Endothelial cell of umbilical vein (primary cell): Measurements from ENCODE around the gene MIF4GD. TPM values are rescaled to one million over a fixed set of nuclear protein-coding genes. Genes with fewer than 3 reads are reported as not detected.

Source experiments
- BruUV-seq: library from RNA; stranded (reverse); fragments of 400-500 nt; replicated peaks from 2 replicates; lab custom pipeline; 2021; lab: Mats Ljungman, UMichigan
- CTCF ChIA-PET: fragments of 300-600, 350-600 bp; sonication (Branson Sonifier 250); formaldehyde crosslinking; loops from one replicate; lab custom pipeline; 2021; ENCODE audit warnings: antibody characterized with exemption, inconsistent platforms; lab: Charles Lee
- POLR2A ChIA-PET: fragments of 300-600, 350-600 bp; sonication (Branson Sonifier 250); formaldehyde crosslinking; loops from one replicate; lab custom pipeline; 2021; ENCODE audit warnings: antibody characterized with exemption, inconsistent platforms; lab: Charles Lee
- DNase-seq: peaks from one replicate; pipeline ENCODE4 v3.0.0-alpha.2; 2011; ENCODE audit warnings: low read depth, low spot score
- FAIRE-seq: peaks from 2 replicates; lab custom pipeline; 2011; peaks lifted over from hg19 to GRCh38; lab: Jason Lieb, UNC
- H2AFZ ChIP-seq: 2 replicates; pipeline ENCODE4 v1.6.0; 2012; ENCODE audit warnings: low read depth, low read length, control low read depth, inconsistent platforms
- H3K27ac ChIP-seq: 2 replicates; pipeline ENCODE4 v1.5.1; 2011; ENCODE audit warnings: low read depth, mild to moderate bottlenecking, control low read depth, low read length, moderate library complexity; ENCODE audit not compliant: insufficient read depth
- H3K27me3 ChIP-seq, 2 experiments: 2 replicates each; pipeline versions ENCODE4 v1.6.0 to v1.6.1; 2011; ENCODE audit warnings: low read length in 2 of 2, mixed read lengths in 1 of 2; ENCODE audit not compliant: control insufficient read depth in 2 of 2, insufficient read depth in 2 of 2
- H3K36me3 ChIP-seq, 2 experiments: 2 replicates in 1 of 2; 3 replicates in 1 of 2; pipeline ENCODE4 v1.5.1; 2011; ENCODE audit warnings: low read length in 2 of 2, mild to moderate bottlenecking in 1 of 2, moderate library complexity in 1 of 2; ENCODE audit not compliant: control insufficient read depth in 2 of 2, insufficient read depth in 2 of 2; ENCODE audit errors: extremely low read depth in 1 of 2
- H3K4me1 ChIP-seq: 3 replicates; pipeline ENCODE4 v1.5.1; 2011; ENCODE audit warnings: mild to moderate bottlenecking, low read length; ENCODE audit not compliant: control insufficient read depth, insufficient read depth; ENCODE audit errors: extremely low read depth
- H3K4me2 ChIP-seq: 2 replicates; pipeline ENCODE4 v1.6.1; 2011; ENCODE audit warnings: low read length, control low read depth, mixed read lengths; ENCODE audit not compliant: insufficient read depth
- H3K4me3 ChIP-seq, 3 experiments: fragments of 200-600 bp in 1 of 3; sonication (generic), shearing (Covaris generic) in 1 of 3; replicated peaks in 1 of 3; 2 replicates each; pipeline ENCODE4 v1.5.1; 2011 to 2016; ENCODE audit warnings: control low read depth in 3 of 3, low read length in 3 of 3, mild to moderate bottlenecking in 2 of 3, inconsistent platforms in 1 of 3, low read depth in 1 of 3, moderate library complexity in 1 of 3; ENCODE audit not compliant: insufficient read depth in 1 of 3
- H3K79me2 ChIP-seq: 2 replicates; pipeline ENCODE4 v1.6.0; 2012; ENCODE audit warnings: low read length, inconsistent platforms; ENCODE audit not compliant: control insufficient read depth, insufficient read depth
- H3K9ac ChIP-seq: replicated peaks from 2 replicates; pipeline ENCODE3; 2011; ENCODE audit warnings: low read length, control low read depth; ENCODE audit not compliant: insufficient read depth; ENCODE audit errors: extremely low read depth
- H3K9me1 ChIP-seq: replicated peaks from 3 replicates; pipeline ENCODE4 v1.6.0; 2011; ENCODE audit warnings: mild to moderate bottlenecking, low read length; ENCODE audit not compliant: control insufficient read depth, insufficient read depth; ENCODE audit errors: extremely low read depth
- H3K9me3 ChIP-seq: replicated peaks from 2 replicates; pipeline ENCODE4 v1.5.1; 2012; ENCODE audit warnings: low read length, inconsistent platforms; ENCODE audit not compliant: control insufficient read depth, insufficient read depth
- H4K20me1 ChIP-seq: replicated peaks from 2 replicates; pipeline ENCODE3; 2011; ENCODE audit warnings: mild to moderate bottlenecking, low read length; ENCODE audit not compliant: control insufficient read depth, insufficient read depth; ENCODE audit errors: extremely low read depth
- EZH2 ChIP-seq: IDR thresholded peaks from 2 replicates; pipeline ENCODE4 v1.6.1; 2012; ENCODE audit warnings: borderline replicate concordance, low read depth, mild to moderate bottlenecking, moderate library complexity, low read length, inconsistent platforms; ENCODE audit not compliant: severe bottlenecking
- FOS ChIP-seq: IDR thresholded peaks from 2 replicates; pipeline ENCODE4 v1.6.1; 2011; ENCODE audit warnings: mild to moderate bottlenecking, low read length, moderate library complexity, borderline replicate concordance; ENCODE audit not compliant: insufficient read depth
- GATA2 ChIP-seq: IDR thresholded peaks from 2 replicates; pipeline ENCODE4 v1.7.0; 2011; ENCODE audit warnings: low read depth, mild to moderate bottlenecking, moderate library complexity, mixed read lengths, low read length; ENCODE audit not compliant: insufficient read length, insufficient read depth
- JUN ChIP-seq: IDR thresholded peaks from 2 replicates; pipeline ENCODE4 v1.6.1; 2011; ENCODE audit warnings: borderline replicate concordance, low read depth; ENCODE audit not compliant: insufficient read length, insufficient read depth
- MYC ChIP-seq: IDR thresholded peaks from one replicate; pipeline ENCODE4 v1.6.1; 2011; ENCODE audit warnings: mild to moderate bottlenecking, low read depth, low read length
- POLR2A ChIP-seq: IDR thresholded peaks from 2 replicates; pipeline ENCODE4 v1.6.1; 2012; ENCODE audit warnings: low read depth, mild to moderate bottlenecking, control low read depth, low read length
- POLR2AphosphoS5 ChIP-seq: IDR thresholded peaks from 2 replicates; pipeline ENCODE4 v1.6.1; 2012; ENCODE audit warnings: low read depth, mild to moderate bottlenecking, control low read depth, low read length, moderate library complexity; ENCODE audit not compliant: insufficient read depth
- dilution Hi-C: fragments of 300-500 bp; cut with MboI; formaldehyde crosslinking; loops from one replicate; pipeline ENCODE4 v1.15.0; 2019; ENCODE audit warnings: low sequenced_read_pairs; ENCODE audit not compliant: extremely low pct_ligation_motif_present
- intact Hi-C: fragments of 100-400 bp; cut with micrococcal nuclease; formaldehyde crosslinking; loops from one replicate; pipeline ENCODE4 v1.10.0; 2022
- polyA plus RNA-seq, 4 experiments: library from polyadenylated mRNA; depleted of rRNA in 3 of 4; stranded (reverse) in 3 of 4; unstranded in 1 of 4; fragments of >200 nt; gene quantifications; 2 replicates each; pipeline versions ENCODE4 v1.2.1 to v1.2.3, GENCODE V29; 2011 to 2012; ENCODE audit warnings: missing spikeins in 1 of 4
- total RNA-seq: library from RNA; stranded (reverse); gene quantifications from 2 replicates; pipeline ENCODE4 v1.2.3, GENCODE V29; 2021
- TF ChIP-seq, protein P1 (sequence below): IDR thresholded peaks from 2 replicates; pipeline ENCODE4 v1.6.1; 2011; ENCODE audit not compliant: insufficient read depth, insufficient read length
- TF ChIP-seq, protein P2 (sequence below), 2 donors: IDR thresholded peaks; 1 replicate in 1 of 2; 2 replicates in 1 of 2; pipeline ENCODE4 v1.5.1; 2011; ENCODE audit warnings: low read length in 2 of 2, mild to moderate bottlenecking in 2 of 2, moderate library complexity in 2 of 2, control low read depth in 1 of 2, inconsistent platforms in 1 of 2, low read depth in 1 of 2; ENCODE audit not compliant: insufficient read depth in 1 of 2; ENCODE audit errors: extremely low read depth in 1 of 2

Gene MIF4GD
- total and polyA plus RNA-seq, 2 donors (not counting 3 experiments of a cell fraction or from before 2014, with no cell fraction given) = 12.4 to 35.7 TPM

DNA sequence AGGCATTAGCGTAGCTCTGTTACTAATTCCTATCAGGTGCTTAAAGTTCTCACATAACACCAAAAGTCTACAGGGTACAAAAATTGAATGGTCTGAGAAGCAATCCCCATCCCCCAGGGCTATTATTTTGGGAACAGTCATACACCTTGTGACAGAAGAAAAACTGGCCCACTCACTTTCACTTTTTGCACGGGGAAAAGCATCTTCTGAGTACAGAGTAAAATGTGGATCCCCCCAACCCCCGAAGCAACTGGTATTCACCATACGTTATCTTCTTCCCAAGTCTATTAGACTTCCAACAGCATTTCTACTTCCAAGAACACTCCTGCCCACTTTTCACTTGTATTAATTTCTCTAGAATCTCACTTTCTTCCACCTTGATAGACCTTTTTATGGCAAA lies 21.5 kb downstream of the MIF4GD start:
- dilution Hi-C loops (no loop called here), intact Hi-C loops (no loop called here)
- no TSS peak for BruUV-seq
- Histone ChIP-seq H3K4me2 (peak overlapping the region; percentile 65), H3K4me3 (no peak overlapping the region), H3K9me1 (no peaks in the 10 kb centered on the region), H4K20me1 (no peaks in the 10 kb centered on the region), H3K9ac (no peak overlapping the region), H3K79me2 (peaks cover 36% of the 10 kb centered on the region), H3K9me3 (no peaks in the 10 kb centered on the region), H3K4me1 (peaks cover 11% of the 10 kb centered on the region), H3K27me3 (no peaks in the 10 kb centered on the region), H3K36me3 (peaks cover 2 to 18% of the 10 kb centered on the region in 2 experiments), H3K27ac (peak overlapping the region; percentile 31), H2AFZ (no peak overlapping the region)
- ChIA-PET POLR2A (interaction anchor here (1.0 to 1.2 kb wide), 2 partner anchors 11 to 156 kb away, joined by 5 read pairs; partner anchors contain the start of genes GGA3 and GRB2), CTCF (interaction anchor here (0.9 to 5.6 kb wide), 8 partner anchors 9 to 190 kb away, joined by 3 to 45 read pairs (median 6); partner anchors contain the start of genes GGA3, MIF4GD and MRPS7)
- no peak for DNase-seq
- FAIRE-seq = no peak
- TF ChIP-seq MYC = no peak
- no peak for TF ChIP-seq POLR2AphosphoS5
- TF ChIP-seq, protein P1, sequence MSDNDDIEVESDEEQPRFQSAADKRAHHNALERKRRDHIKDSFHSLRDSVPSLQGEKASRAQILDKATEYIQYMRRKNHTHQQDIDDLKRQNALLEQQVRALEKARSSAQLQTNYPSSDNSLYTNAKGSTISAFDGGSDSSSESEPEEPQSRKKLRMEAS = no peak
- no peak for TF ChIP-seq GATA2
- no peak for TF ChIP-seq POLR2A
- no peak for TF ChIP-seq JUN
- TF ChIP-seq, protein P2, sequence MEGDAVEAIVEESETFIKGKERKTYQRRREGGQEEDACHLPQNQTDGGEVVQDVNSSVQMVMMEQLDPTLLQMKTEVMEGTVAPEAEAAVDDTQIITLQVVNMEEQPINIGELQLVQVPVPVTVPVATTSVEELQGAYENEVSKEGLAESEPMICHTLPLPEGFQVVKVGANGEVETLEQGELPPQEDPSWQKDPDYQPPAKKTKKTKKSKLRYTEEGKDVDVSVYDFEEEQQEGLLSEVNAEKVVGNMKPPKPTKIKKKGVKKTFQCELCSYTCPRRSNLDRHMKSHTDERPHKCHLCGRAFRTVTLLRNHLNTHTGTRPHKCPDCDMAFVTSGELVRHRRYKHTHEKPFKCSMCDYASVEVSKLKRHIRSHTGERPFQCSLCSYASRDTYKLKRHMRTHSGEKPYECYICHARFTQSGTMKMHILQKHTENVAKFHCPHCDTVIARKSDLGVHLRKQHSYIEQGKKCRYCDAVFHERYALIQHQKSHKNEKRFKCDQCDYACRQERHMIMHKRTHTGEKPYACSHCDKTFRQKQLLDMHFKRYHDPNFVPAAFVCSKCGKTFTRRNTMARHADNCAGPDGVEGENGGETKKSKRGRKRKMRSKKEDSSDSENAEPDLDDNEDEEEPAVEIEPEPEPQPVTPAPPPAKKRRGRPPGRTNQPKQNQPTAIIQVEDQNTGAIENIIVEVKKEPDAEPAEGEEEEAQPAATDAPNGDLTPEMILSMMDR (IDR thresholded peaks at IDR 0.05; ENCODE audit: extremely low read depth in 1 of 2, insufficient read depth in 1 of 2, low read depth in 1 of 2, low read length in 2 of 2) = no peak
- no peak for TF ChIP-seq EZH2
- TF ChIP-seq FOS = no peak
